Neural cell (in vitro differentiated cells): Measurements from ENCODE around the gene ABHD10. TPM values are rescaled to one million over a fixed set of nuclear protein-coding genes. Genes with fewer than 3 reads are reported as not detected.

ENCODE experiments used
- H2AFZ ChIP-seq: fragments of 200-600, 300-800 bp; sonication (generic), shearing (Covaris generic); 2 replicates; pipeline ENCODE4 v1.6.0; 2014; ENCODE audit warnings: low read depth, mild to moderate bottlenecking, antibody characterized with exemption, low read length, moderate library complexity
- H3F3A ChIP-seq: fragments of 200-600 bp; shearing (Covaris generic); 2 replicates; pipeline ENCODE4 v1.6.1; 2016; ENCODE audit warnings: mild to moderate bottlenecking, moderate library complexity, mixed read lengths, antibody characterized with exemption, low read length; ENCODE audit not compliant: insufficient read depth, poor library complexity, severe bottlenecking
- H3K27ac ChIP-seq: fragments of 200-600, 300-800 bp; sonication (generic), shearing (Covaris generic); 2 replicates; pipeline ENCODE4 v1.5.1; 2014; ENCODE audit warnings: mild to moderate bottlenecking, low read length, moderate library complexity
- H3K27me3 ChIP-seq: fragments of 300-800, 200-600 bp; sonication (generic), shearing (Covaris generic); 2 replicates; pipeline ENCODE4 v1.6.0; 2014; ENCODE audit warnings: mild to moderate bottlenecking, low read depth, low read length, moderate library complexity; ENCODE audit not compliant: insufficient read depth
- H3K36me3 ChIP-seq: fragments of 300-800, 200-600 bp; sonication (generic), shearing (Covaris generic); 2 replicates; pipeline ENCODE4 v1.5.1; 2014; ENCODE audit warnings: mild to moderate bottlenecking, antibody characterized with exemption, low read length, moderate library complexity; ENCODE audit not compliant: insufficient read depth
- H3K4me2 ChIP-seq: fragments of 300-800, 200-600 bp; sonication (generic), shearing (Covaris generic); 2 replicates; pipeline ENCODE4 v1.6.0; 2014; ENCODE audit warnings: mild to moderate bottlenecking, low read length
- H3K4me3 ChIP-seq: fragments of 300-800, 200-600 bp; sonication (generic), shearing (Covaris generic); 2 replicates; pipeline ENCODE4 v1.5.1; 2014; ENCODE audit warnings: mild to moderate bottlenecking, low read length, moderate library complexity
- H3K79me2 ChIP-seq: fragments of 200-600 bp; shearing (Covaris generic); replicated peaks from 2 replicates; pipeline ENCODE4 v1.6.0; 2014; ENCODE audit warnings: mild to moderate bottlenecking, low read length, moderate library complexity; ENCODE audit not compliant: insufficient read depth
- H3K9ac ChIP-seq: fragments of 300-800, 200-600 bp; sonication (generic), shearing (Covaris generic); 2 replicates; pipeline ENCODE4 v1.6.1; 2016; ENCODE audit warnings: mild to moderate bottlenecking, low read length, mixed read lengths
- H3K9me2 ChIP-seq: fragments of 200-600 bp; shearing (Covaris generic); 2 replicates; pipeline ENCODE4 v1.6.1; 2016; ENCODE audit warnings: mild to moderate bottlenecking, low read length, mixed read lengths; ENCODE audit not compliant: insufficient read depth
- H3K9me3 ChIP-seq: fragments of 200-600, 300-800 bp; sonication (generic), shearing (Covaris generic); 2 replicates; pipeline ENCODE4 v1.6.1; 2016; ENCODE audit warnings: mild to moderate bottlenecking, mixed run types, low read length, moderate library complexity, mixed read lengths
- H4K20me1 ChIP-seq: fragments of 200-600 bp; shearing (Covaris generic); 2 replicates; pipeline ENCODE4 v1.6.1; 2016; ENCODE audit warnings: mild to moderate bottlenecking, mixed run types; ENCODE audit not compliant: insufficient read depth
- EP300 ChIP-seq: fragments of 450-650 bp; conservative IDR thresholded peaks from 2 replicates; pipeline ENCODE4 v1.6.1; 2014; ENCODE audit warnings: antibody characterized with exemption, mild to moderate bottlenecking, moderate library complexity; ENCODE audit not compliant: poor library complexity, severe bottlenecking
- EZH2 ChIP-seq: fragments of 200-600, 300-800 bp; shearing (Covaris generic), sonication (generic); IDR thresholded peaks from 2 replicates; pipeline ENCODE4 v1.6.1; 2014; ENCODE audit warnings: antibody characterized with exemption, low read length, borderline replicate concordance, mild to moderate bottlenecking; ENCODE audit not compliant: insufficient read depth, poor library complexity, severe bottlenecking
- MXI1 ChIP-seq: fragments of 450-650 bp; conservative IDR thresholded peaks from 2 replicates; pipeline ENCODE4 v1.6.1; 2014; ENCODE audit warnings: antibody characterized with exemption, mild to moderate bottlenecking; ENCODE audit not compliant: poor library complexity, severe bottlenecking
- POLR2AphosphoS5 ChIP-seq: IDR thresholded peaks from 2 replicates; pipeline ENCODE4 v1.6.1; 2012
- RAD21 ChIP-seq: fragments of 450-650 bp; conservative IDR thresholded peaks from 2 replicates; pipeline ENCODE4 v1.6.1; 2014; ENCODE audit warnings: antibody characterized with exemption, mild to moderate bottlenecking, moderate library complexity
- SMC3 ChIP-seq: fragments of 450-650 bp; conservative IDR thresholded peaks from 2 replicates; pipeline ENCODE4 v1.6.1; 2014; ENCODE audit warnings: antibody characterized with exemption, mild to moderate bottlenecking, moderate library complexity; ENCODE audit not compliant: poor library complexity
- TAF1 ChIP-seq: IDR thresholded peaks from 2 replicates; pipeline ENCODE4 v1.6.1; 2012; ENCODE audit warnings: low read depth
- polyA plus RNA-seq: library from polyadenylated mRNA; depleted of rRNA; stranded (reverse); fragments of >200 nt; gene quantifications from 2 replicates; pipeline ENCODE4 v1.2.3, GENCODE V29; 2014
- TF ChIP-seq, protein P1 (sequence below): IDR thresholded peaks from 2 replicates; pipeline ENCODE4 v1.6.1; 2012; ENCODE audit warnings: borderline replicate concordance
- TF ChIP-seq, protein P2 (sequence below): fragments of 450-650 bp; IDR thresholded peaks from 2 replicates; pipeline ENCODE4 v1.5.1; 2014; ENCODE audit warnings: antibody characterized with exemption, mild to moderate bottlenecking, moderate library complexity; ENCODE audit not compliant: poor library complexity, severe bottlenecking

ABHD10 gene
- polyA plus RNA-seq, 1 donor from 2014 or later, result 84.7 TPM

DNA sequence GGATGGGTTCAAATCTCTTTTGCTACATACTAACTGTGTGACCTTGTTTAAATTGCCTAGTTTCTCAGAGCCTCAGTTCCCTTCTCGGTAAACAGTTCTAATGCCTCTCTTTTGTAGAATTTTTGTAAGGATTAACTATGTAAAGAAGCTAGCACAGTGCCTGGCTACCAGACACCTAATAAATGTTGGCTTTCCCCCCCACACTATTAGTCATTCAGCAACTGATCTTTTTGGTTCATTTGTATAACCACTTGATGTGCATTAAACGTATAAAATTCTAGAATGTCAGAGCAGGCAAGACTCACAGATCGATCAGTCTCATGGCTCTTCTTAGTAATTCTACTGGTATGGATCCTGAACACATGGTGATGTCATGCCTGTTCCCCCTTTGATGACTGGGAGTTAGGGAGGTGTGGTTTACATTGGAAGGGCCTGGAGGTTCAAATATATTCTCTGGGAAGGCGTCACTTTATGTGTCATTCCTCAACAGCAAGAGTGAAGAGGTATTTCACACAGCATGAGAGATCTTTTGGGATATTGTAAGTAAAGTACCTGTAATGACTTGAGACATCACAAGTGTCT, 26.4 kb downstream of the ABHD10 start:
- peaks cover 66% of the 10 kb centered on the region for H3K79me2 ChIP-seq
- H3K4me3 ChIP-seq, result peak overlapping the region; percentile 88
- H3K27me3 ChIP-seq, result no peaks in the 10 kb centered on the region
- TF ChIP-seq RAD21 (no peak), MXI1 (no peak), EZH2 (no peak), EP300 (no peak), TAF1 (no peak), SMC3 (no peak), POLR2AphosphoS5 (no peak)
- TF ChIP-seq, protein P1, sequence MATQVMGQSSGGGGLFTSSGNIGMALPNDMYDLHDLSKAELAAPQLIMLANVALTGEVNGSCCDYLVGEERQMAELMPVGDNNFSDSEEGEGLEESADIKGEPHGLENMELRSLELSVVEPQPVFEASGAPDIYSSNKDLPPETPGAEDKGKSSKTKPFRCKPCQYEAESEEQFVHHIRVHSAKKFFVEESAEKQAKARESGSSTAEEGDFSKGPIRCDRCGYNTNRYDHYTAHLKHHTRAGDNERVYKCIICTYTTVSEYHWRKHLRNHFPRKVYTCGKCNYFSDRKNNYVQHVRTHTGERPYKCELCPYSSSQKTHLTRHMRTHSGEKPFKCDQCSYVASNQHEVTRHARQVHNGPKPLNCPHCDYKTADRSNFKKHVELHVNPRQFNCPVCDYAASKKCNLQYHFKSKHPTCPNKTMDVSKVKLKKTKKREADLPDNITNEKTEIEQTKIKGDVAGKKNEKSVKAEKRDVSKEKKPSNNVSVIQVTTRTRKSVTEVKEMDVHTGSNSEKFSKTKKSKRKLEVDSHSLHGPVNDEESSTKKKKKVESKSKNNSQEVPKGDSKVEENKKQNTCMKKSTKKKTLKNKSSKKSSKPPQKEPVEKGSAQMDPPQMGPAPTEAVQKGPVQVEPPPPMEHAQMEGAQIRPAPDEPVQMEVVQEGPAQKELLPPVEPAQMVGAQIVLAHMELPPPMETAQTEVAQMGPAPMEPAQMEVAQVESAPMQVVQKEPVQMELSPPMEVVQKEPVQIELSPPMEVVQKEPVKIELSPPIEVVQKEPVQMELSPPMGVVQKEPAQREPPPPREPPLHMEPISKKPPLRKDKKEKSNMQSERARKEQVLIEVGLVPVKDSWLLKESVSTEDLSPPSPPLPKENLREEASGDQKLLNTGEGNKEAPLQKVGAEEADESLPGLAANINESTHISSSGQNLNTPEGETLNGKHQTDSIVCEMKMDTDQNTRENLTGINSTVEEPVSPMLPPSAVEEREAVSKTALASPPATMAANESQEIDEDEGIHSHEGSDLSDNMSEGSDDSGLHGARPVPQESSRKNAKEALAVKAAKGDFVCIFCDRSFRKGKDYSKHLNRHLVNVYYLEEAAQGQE, result no peak
- TF ChIP-seq, protein P2, sequence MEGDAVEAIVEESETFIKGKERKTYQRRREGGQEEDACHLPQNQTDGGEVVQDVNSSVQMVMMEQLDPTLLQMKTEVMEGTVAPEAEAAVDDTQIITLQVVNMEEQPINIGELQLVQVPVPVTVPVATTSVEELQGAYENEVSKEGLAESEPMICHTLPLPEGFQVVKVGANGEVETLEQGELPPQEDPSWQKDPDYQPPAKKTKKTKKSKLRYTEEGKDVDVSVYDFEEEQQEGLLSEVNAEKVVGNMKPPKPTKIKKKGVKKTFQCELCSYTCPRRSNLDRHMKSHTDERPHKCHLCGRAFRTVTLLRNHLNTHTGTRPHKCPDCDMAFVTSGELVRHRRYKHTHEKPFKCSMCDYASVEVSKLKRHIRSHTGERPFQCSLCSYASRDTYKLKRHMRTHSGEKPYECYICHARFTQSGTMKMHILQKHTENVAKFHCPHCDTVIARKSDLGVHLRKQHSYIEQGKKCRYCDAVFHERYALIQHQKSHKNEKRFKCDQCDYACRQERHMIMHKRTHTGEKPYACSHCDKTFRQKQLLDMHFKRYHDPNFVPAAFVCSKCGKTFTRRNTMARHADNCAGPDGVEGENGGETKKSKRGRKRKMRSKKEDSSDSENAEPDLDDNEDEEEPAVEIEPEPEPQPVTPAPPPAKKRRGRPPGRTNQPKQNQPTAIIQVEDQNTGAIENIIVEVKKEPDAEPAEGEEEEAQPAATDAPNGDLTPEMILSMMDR, result no peak
- no peaks in the 10 kb centered on the region for H4K20me1 ChIP-seq
- no peak overlapping the region for H3K27ac ChIP-seq
- peaks cover 18% of the 10 kb centered on the region for H3K36me3 ChIP-seq
- no peak overlapping the region for H3K4me2 ChIP-seq
- no peaks in the 10 kb centered on the region for H3K9me3 ChIP-seq
- H3F3A ChIP-seq, result no peaks in the 10 kb centered on the region
- H3K9ac ChIP-seq, result no peak overlapping the region
- no peak overlapping the region for H2AFZ ChIP-seq
- H3K9me2 ChIP-seq, result no peaks in the 10 kb centered on the region

DNA sequence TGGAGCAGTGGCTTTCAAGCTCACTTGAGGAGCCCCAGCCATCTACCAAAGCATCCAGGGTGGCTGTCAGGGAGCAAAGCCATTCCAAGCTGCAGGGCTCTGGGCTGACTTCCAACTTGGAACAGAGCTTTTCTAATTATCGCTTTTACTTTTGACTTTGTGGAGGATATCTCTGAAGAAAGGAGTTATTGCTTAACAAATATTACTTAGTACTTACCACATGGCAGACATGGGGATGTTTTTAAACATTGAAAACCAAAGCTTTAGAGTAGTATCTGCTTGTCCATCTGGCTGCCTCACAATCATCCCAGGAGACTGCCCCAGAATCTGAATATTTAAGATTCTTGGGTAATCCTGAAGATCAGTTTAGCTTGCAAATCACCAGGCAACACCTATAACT, 28.8 kb downstream of the ABHD10 start:
- no peaks in the 10 kb centered on the region for H3K27me3 ChIP-seq
- H3K4me3 ChIP-seq, result no peak overlapping the region
- H2AFZ ChIP-seq, result no peak overlapping the region
- H3K36me3 ChIP-seq, result peaks cover 21% of the 10 kb centered on the region
- H3K4me2 ChIP-seq, result no peak overlapping the region
- no peaks in the 10 kb centered on the region for H3K9me3 ChIP-seq
- H3K27ac ChIP-seq, result no peak overlapping the region
- H3K9me2 ChIP-seq, result no peaks in the 10 kb centered on the region
- no peak overlapping the region for H3K9ac ChIP-seq
- H3F3A ChIP-seq, result no peaks in the 10 kb centered on the region
- no peaks in the 10 kb centered on the region for H4K20me1 ChIP-seq
- peaks cover 42% of the 10 kb centered on the region for H3K79me2 ChIP-seq
- TF ChIP-seq POLR2AphosphoS5, result no peak
- TF ChIP-seq SMC3, result no peak
- TF ChIP-seq, protein P1, result no peak
- no peak for TF ChIP-seq EZH2
- TF ChIP-seq EP300, result no peak
- TF ChIP-seq, protein P2, result no peak
- TF ChIP-seq MXI1, result no peak
- no peak for TF ChIP-seq TAF1
- no peak for TF ChIP-seq RAD21
